ENCODE measurements around the gene SIAH2.
A peak's percentile ranks its signal among the peaks of the same experiment; 100 is the strongest.

SIAH2 gene

DNA sequence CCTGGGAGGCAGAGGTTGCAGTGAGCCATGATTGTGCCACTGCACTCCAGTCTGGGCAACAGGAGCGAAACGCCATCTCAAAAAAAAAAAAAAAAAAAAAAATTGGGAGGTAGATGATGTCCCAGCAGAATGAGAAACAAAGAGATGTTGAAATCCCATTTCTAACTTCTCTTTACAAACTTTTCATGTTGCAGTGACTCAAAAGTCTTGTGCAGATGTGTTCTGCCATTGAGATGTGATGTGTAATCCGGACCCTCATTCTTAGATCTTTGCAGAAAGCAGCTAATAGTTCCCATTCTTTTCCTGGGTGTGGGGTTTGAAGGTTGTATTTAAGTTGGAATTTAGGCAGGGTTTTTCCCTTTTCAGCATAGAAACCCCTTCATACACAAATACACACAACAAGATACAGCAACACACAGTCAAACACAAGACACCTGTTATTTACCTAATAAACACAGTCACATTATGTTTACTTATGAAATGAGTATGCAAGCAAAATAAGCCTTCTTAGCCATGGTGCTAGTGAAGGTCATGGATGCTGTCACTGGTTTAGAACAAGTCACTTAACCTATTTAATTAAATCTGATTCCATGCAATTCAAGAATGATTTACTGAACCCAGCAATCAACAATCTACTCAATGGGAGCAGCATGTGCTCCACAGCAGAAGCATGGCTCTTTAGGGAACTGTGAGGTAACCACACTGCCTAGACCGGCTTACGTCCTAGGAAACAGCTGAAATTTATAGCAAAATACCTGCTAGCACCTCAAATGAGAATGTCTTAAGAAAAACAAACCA, 14.9 kb downstream of the SIAH2 start:
- DNase-seq = no peak

- no peak for DNase-seq
These were observed 16.0 kb downstream of the SIAH2 start for GRCh38 chr3:150746791-150747590.

DNA sequence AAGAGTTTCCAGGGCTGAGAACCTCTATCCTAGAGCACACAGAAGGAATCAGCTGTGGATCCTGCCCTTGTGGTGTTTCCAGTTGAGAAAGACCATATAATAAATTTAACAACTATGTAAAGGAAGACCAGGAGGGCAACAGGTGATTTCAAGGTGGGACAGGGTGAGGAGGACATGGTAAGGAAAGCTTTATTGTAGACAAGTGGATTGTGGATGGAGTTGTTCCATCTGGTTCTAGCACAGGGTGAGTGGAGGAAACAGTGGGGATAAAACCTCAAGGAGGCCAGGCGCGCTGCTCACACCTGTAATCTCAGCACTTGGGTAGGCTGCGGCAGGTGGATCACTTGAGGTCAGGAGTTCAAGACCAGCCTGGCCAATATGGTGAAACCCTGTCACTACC, 17.1 kb downstream of the SIAH2 start:
- no peak for DNase-seq

GRCh38 chr3:150744919-150745211, 18.1 kb downstream of the SIAH2 start:
- DNase-seq = no peak

- no peak for DNase-seq
These were observed 18.7 kb downstream of the SIAH2 start for GRCh38 chr3:150744041-150744918.

- no peak for DNase-seq
These were observed 19.5 kb downstream of the SIAH2 start for GRCh38 chr3:150743508-150743907.

DNA sequence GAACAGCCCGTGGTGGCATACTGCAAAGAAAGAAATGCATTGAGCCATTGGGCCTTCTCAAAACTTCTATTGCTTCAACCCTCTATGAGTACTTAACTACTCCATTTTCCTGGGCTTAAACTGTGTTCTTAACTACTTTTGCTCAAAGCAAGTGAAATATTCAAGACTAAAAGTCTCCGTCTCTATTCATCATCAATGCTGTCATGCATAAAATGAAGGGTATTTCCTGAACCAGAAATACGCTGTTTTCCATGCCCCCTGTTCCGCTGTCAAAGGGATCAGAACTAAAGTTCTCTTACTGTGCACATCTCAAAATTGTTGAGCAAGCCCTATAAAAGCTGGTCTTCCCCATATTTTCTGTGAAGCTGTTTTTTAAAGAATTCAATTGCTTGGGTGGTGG, 20.3 kb downstream of the SIAH2 start:
- DNase-seq = no peak

DNA sequence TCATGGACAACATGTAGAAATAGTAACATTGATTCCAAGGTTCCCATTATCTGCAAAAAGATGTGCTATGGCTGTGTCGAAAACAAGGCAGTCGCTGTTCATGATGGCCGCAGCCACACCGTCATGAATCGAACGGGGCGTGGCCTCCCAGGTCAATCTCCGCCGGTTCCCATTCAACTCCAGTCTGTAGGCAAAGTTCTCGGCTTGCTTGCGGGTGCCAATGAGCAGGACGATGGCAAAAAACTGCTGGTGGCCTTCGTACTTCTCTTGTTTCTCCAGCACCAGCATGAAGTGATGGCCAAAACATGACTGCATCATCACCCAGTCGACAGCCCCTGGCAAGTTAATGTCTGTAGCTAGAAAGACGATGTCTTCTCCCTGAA, 20.8 kb downstream of the SIAH2 start:
- no peak for DNase-seq

GRCh38 chr3:150741497-150742140, 21.4 kb downstream of the SIAH2 start:
- DNase-seq = no peak

DNA sequence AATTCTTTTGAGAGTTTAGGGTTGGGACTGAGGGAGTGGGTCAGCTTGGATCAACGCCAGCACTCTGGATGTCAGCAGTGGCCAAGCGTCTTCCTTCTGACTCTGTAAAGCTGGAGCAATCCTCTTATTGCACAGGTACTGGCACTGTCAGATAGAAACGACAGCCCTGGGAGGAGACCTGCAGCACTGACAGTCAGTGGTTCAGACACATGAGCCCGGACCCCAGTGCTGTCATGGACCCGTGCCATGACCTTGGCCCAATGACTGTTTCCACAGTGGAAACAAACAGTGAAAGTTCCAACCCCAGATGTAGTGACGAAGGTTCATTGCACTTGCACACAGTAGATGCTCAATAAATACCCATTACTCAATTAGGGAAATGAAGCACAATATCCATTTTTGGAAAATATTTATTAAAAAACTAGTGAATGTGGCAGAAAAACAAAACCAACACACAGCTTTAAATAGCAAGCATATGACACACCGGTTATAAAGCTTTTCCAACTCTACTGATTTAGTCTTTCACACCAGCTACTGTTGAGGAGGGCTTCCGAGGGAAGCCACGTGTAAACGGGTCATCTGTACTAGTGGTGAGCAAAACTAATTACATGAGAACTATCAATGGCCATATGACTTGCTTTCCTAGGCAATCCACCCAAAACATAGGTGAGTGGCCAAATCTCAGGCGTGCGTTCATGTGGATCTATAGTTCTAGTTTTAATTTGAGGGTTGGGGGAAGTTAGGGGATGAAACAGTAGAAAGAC, 22.1 kb downstream of the SIAH2 start:
- peak in 1 of 5 experiments; percentile 59 for DNase-seq

DNA sequence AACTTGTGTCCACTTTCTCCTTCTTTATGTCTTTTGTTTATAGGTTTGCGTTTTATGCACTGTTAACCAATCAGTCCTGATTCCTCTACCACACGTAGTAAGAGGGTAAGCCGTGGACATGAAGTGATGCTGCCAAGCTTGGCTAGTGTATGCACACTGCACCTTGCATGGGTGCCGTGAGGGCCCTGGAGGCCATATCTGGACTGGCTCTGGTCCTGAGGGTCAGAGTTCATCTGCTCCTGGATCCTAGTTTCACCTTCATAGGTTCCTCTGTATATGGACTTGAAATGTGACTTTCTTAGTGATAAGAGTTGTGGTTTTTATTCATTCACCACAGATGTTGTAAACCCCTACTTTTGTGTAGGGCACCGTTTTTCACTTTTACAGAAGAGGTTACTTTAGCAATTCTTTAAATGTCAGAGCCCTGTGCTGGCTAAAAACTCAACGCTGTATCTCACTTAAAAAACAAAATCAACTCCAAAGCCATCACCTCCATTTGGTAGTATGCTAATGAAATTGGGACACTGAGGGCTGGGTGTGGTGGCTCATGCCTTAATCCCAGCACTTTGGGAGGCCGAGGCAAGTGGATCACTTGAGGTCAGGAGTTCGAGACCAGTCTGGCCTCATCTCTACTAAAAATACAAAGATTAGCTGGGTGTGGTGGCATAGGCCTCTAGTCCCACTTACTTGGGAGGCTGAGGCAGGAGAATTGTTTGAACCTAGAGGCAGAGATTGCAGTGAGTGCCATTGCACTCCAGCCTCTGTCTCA, 22.9 kb downstream of the SIAH2 start:
- DNase-seq = peak in 1 of 5 experiments; percentile 82

DNA sequence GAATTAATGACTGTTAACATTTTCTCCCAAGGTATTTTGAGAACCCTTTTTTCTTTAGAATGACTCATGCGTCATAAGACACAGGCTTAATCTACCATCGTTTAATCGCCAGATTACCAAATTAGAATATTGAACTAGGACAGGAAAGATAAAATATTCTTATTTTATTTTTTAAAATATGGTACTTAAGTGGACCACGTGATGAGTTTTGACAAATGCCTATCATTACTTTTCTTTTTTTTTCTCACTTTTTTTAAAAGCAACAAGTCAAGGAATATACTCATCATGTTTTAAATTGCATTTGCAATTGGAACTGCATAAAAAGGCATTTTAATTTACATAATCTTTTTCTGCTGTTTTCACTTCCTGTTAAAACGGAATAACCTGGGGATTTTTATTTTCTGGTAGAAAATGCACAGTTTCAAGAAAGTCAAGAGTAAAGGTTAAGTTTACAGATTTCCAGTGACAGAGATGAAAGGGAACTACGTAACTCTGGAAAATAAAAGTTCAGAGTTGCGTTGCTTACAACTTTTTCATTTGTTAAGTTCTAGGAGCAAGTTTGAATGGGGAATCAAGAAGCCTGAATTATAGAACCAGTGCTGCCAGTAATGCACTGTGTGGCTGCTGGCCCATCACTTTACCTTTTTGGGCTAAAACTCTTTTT, 23.6 kb downstream of the SIAH2 start:
- DNase-seq = no peak

DNA sequence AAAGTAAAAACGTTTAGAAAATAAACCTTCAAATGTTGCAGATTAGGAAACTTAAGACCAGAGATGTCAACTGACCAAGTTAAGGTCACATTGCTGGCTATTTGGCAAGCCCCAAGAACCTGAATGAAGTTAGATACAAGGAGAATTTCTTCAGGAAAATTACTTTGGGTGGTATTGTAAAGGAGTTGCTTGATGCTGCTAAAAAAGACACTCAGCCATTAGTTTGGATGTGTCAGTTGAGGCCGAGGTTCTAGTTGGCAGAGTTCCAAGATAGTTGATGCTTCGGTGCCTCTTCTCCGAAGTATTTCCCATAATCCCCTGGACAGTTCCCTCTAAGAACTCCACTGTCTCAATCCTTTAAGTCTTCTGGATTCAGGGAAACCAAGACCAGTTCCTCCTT, 24.3 kb downstream of the SIAH2 start:
- no peak for DNase-seq

- peak in 2 of 5 experiments; percentile 25 to 73 for DNase-seq
These were observed 24.9 kb downstream of the SIAH2 start for GRCh38 chr3:150737874-150738679.

DNA sequence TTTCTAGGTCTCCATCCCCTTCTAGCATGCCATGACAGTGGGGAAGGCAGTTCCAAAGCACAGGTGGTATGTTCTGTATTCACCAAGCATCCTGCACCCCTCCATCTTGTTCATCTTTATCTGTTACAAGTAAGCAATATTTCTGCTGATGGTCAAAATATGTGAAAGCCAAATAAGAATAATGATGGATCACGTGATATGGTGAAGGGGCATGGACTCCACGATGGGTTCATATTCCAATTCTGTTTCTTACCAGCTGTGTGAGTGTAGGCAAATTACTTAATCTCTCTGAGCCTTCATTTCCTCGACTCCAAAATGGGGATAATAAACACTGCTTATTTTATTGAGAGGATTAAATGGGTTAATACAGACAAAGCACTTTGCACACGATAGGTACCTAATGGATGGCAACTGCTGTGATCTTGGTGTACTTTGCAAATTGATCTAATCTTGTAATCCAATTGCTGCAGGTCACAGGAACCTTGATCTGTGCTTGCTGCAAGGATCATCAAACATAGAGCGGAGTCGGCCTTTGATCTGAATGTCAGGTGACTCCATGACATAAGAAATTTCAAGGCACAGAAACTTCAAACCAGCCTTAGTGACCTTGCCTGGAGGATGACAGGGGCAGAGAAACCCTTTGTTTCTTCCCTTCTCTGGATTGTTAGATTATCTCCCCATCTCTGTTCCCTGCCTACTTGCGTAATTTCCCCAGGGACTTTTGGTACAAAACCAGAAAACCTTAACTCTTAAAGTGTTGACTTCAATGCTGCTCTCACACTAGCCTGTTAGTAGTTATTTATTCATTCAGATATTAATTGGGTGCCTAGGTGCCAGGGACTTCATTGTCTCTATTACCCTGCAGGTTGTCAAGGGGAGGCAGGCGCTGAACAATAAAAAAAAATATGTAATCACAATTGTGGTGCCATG, 25.8 kb downstream of the SIAH2 start:
- no peak for DNase-seq

DNA sequence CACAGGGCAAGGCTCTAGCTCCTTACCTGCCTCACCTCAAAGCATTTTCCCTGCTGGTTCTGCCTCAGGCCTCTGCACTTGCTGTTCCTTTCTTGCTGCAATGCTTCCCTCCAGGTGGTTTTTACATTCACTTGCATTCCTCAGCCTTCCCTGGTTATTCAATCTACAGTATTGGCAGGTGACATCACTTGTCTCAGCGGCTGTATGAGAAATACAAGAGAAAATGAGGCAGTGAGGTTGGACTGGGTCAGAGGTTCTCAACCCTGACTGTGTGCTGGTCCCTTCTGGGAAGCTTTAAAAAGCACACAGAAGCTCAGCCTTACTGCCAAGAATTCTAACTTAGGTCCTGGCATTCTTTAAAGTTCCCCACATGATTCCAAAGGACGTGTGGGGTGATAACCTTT, 26.7 kb downstream of the SIAH2 start:
- DNase-seq = no peak

- no peak for DNase-seq
These were observed 28.2 kb downstream of the SIAH2 start for GRCh38 chr3:150734795-150735119.

- DNase-seq = no peak
These were observed 28.8 kb downstream of the SIAH2 start for GRCh38 chr3:150733936-150734794.
